ENCODE measurements around the gene CD74.

DNA sequence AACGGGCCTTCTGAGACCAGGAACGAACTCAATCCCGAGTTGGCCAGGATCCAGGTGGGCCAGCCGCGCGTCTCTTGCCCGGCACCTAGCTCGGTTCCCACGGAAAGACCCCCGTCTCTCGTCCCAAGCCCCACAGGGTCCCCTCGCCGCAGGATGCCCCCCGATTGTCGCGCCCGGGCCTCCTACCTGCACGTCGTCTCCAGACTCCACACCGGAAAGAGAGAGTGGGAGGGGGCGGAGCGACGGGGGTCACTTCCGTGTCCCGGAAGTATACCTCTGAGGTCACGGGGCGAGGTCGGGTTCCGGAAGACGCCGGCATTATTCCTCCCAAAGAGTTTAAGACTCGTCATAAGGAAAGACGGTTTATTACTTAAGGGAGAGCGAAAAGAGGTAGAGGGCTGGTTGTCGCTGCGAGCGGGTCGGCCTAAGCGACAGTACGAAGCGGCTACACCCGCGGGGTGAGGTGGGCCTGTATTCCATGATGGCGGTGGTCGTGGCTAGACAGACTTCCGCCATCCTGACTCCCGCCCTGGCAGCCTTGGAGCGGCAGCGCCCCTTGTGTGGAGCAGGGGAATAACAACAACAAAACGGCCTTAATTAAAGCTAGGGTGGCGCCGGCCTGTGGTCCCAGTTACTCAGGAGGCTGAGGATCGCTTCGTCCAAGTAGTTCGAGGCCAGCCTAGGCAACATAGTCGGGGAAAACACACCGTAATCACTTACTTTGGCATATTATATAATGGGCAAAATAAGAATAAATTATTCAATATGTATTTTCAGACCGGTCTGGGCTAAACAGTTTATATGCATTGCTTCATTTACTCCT lies 37.0 kb upstream of the CD74 start, which contains the start of gene RPS14:
- TF ChIP-seq, protein P1, sequence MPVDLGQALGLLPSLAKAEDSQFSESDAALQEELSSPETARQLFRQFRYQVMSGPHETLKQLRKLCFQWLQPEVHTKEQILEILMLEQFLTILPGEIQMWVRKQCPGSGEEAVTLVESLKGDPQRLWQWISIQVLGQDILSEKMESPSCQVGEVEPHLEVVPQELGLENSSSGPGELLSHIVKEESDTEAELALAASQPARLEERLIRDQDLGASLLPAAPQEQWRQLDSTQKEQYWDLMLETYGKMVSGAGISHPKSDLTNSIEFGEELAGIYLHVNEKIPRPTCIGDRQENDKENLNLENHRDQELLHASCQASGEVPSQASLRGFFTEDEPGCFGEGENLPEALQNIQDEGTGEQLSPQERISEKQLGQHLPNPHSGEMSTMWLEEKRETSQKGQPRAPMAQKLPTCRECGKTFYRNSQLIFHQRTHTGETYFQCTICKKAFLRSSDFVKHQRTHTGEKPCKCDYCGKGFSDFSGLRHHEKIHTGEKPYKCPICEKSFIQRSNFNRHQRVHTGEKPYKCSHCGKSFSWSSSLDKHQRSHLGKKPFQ (CRISPR knock-in tag; IDR thresholded peaks at IDR 0.05; ENCODE audit: insufficient replicate concordance) = peak; percentile 73
- no peak for TF ChIP-seq ZNF382 (CRISPR knock-in tag; IDR thresholded peaks at IDR 0.05; ENCODE audit: borderline replicate concordance)
- TF ChIP-seq ZNF3 (CRISPR knock-in tag; IDR thresholded peaks at IDR 0.05) = peak; percentile 20
- TF ChIP-seq, protein P2, sequence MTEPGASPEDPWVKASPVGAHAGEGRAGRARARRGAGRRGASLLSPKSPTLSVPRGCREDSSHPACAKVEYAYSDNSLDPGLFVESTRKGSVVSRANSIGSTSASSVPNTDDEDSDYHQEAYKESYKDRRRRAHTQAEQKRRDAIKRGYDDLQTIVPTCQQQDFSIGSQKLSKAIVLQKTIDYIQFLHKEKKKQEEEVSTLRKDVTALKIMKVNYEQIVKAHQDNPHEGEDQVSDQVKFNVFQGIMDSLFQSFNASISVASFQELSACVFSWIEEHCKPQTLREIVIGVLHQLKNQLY (CRISPR knock-in tag; IDR thresholded peaks at IDR 0.05) = no peak
- TF ChIP-seq, protein P3, sequence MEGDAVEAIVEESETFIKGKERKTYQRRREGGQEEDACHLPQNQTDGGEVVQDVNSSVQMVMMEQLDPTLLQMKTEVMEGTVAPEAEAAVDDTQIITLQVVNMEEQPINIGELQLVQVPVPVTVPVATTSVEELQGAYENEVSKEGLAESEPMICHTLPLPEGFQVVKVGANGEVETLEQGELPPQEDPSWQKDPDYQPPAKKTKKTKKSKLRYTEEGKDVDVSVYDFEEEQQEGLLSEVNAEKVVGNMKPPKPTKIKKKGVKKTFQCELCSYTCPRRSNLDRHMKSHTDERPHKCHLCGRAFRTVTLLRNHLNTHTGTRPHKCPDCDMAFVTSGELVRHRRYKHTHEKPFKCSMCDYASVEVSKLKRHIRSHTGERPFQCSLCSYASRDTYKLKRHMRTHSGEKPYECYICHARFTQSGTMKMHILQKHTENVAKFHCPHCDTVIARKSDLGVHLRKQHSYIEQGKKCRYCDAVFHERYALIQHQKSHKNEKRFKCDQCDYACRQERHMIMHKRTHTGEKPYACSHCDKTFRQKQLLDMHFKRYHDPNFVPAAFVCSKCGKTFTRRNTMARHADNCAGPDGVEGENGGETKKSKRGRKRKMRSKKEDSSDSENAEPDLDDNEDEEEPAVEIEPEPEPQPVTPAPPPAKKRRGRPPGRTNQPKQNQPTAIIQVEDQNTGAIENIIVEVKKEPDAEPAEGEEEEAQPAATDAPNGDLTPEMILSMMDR (CRISPR knock-in tag; IDR thresholded peaks at IDR 0.05) = peak; percentile 92
- TF ChIP-seq, protein P4, sequence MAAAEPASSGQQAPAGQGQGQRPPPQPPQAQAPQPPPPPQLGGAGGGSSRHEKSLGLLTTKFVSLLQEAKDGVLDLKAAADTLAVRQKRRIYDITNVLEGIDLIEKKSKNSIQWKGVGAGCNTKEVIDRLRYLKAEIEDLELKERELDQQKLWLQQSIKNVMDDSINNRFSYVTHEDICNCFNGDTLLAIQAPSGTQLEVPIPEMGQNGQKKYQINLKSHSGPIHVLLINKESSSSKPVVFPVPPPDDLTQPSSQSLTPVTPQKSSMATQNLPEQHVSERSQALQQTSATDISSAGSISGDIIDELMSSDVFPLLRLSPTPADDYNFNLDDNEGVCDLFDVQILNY (CRISPR knock-in tag; conservative IDR thresholded peaks at IDR 0.05) = peak; percentile 39; the same call in 1 of the 2 replicates
- TF ChIP-seq NFYB (CRISPR knock-in tag; IDR thresholded peaks at IDR 0.05) = no peak; the same call in 1 of the 2 replicates
- TF ChIP-seq NFIC (IDR thresholded peaks at IDR 0.05; ENCODE audit: low read length) = peak; percentile 68
- TF ChIP-seq, protein P5, sequence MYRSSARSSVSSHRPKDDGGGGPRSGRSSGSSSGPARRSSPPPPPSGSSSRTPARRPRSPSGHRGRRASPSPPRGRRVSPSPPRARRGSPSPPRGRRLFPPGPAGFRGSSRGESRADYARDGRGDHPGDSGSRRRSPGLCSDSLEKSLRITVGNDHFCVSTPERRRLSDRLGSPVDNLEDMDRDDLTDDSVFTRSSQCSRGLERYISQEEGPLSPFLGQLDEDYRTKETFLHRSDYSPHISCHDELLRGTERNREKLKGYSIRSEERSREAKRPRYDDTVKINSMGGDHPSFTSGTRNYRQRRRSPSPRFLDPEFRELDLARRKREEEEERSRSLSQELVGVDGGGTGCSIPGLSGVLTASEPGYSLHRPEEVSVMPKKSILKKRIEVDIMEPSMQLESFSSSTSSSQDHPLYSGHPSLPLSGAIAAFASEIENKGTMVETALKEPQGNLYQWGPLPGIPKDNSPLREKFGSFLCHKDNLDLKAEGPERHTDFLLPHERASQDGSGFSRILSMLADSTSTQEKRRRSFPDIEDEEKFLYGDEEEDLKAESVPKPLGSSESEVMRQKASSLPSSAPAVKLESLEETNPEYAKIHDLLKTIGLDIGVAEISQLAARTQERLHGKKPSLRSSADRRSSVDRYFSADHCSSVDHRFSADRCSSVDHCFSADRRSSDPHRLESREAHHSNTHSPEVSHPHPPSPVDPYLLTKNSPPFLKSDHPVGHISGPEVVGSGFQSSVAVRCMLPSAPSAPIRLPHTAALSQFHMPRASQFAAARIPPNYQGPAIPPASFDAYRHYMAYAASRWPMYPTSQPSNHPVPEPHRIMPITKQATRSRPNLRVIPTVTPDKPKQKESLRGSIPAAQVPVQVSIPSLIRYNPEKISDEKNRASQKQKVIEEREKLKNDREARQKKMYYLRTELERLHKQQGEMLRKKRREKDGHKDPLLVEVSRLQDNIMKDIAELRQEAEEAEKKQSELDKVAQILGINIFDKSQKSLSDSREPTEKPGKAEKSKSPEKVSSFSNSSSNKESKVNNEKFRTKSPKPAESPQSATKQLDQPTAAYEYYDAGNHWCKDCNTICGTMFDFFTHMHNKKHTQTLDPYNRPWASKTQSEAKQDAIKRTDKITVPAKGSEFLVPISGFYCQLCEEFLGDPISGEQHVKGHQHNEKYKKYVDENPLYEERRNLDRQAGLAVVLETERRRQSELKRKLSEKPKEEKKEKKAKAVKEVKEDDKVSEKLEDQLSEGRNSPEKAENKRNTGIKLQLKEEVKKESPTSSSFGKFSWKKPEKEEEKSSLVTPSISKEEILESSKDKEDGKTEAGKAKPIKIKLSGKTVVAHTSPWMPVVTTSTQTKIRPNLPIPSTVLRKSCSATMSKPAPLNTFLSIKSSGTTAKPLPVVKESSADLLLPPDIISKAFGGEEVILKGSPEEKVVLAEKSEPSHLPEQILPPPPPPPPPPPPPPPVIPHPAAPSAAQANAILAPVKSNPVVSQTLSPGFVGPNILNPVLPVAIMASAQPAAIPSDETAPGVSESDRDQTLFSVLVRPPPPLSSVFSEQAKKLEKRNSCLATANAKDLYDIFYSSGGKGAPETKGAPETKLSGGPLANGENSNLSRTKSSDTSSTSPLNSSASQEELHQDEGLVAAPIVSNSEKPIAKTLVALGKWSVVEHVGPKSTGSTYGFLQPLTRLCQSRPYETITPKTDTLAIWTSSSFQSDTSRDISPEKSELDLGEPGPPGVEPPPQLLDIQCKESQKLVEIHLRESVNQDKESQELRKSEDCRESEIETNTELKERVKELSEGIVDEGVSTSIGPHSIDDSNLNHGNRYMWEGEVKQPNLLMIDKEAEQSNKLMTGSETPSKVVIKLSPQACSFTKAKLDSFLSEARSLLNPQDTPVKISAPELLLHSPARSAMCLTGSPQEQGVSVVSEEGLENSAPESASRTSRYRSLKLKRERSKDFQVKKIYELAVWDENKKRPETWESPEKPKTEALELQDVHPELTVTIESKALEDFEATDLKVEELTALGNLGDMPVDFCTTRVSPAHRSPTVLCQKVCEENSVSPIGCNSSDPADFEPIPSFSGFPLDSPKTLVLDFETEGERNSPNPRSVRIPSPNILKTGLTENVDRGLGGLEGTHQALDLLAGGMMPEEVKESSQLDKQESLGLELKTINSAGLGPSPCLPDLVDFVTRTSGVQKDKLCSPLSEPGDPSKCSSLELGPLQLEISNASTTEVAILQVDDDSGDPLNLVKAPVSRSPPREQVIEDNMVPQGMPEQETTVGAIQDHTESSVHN (CRISPR knock-in tag; IDR thresholded peaks at IDR 0.05) = no peak
- peak; percentile 93 for TF ChIP-seq JARID2 (CRISPR knock-in tag; IDR thresholded peaks at IDR 0.05; ENCODE audit: insufficient replicate concordance)
- TF ChIP-seq ZNF776 (CRISPR knock-in tag; IDR thresholded peaks at IDR 0.05) = peak; percentile 73; the same call in 1 of the 2 replicates

Data from HepG2 (cell line).